ENCODE data around the gene CAMTA1. TPM values are rescaled to one million over a fixed set of nuclear protein-coding genes. Genes with fewer than 3 reads are reported as not detected.
"Not testable (repeated sequence)": the region's sequence is repeated elsewhere in the genome, so short reads cannot be mapped to it uniquely, and the experiment has no call there.

Gene CAMTA1
- total RNA-seq, 1 experiment from 2014 or later = 103 TPM

- H3K36me3 ChIP-seq = no peaks in the 10 kb centered on the region
- no peak for DNase-seq
- H3K4me3 ChIP-seq = no peak overlapping the region
- no peaks in the 10 kb centered on the region for H3K9me3 ChIP-seq
- no peaks in the 10 kb centered on the region for H3K27me3 ChIP-seq
Observed at GRCh38 chr1:7586031-7586941, 801.0 kb downstream of the CAMTA1 start.

- DNase-seq = no peak
- Histone ChIP-seq H3K36me3 (no peaks in the 10 kb centered on the region), H3K4me3 (no peak overlapping the region), H3K27me3 (no peaks in the 10 kb centered on the region), H3K9me3 (no peaks in the 10 kb centered on the region)
Observed at GRCh38 chr1:7587108-7587772, 802.0 kb downstream of the CAMTA1 start.

- DNase-seq = no peak
Observed at GRCh38 chr1:7587773-7588456, 802.7 kb downstream of the CAMTA1 start.

GRCh38 chr1:7588457-7588827 is 803.2 kb downstream of the CAMTA1 start:
- no peak for DNase-seq
- H3K27me3 ChIP-seq = no peaks in the 10 kb centered on the region
- H3K36me3 ChIP-seq = no peaks in the 10 kb centered on the region
- no peak overlapping the region for H3K4me3 ChIP-seq
- no peaks in the 10 kb centered on the region for H3K9me3 ChIP-seq

More at GRCh38 chr1:7587773-7588456, 802.7 kb downstream of the CAMTA1 start:
- H3K4me3 ChIP-seq = no peak overlapping the region
- H3K36me3 ChIP-seq = no peaks in the 10 kb centered on the region
- H3K9me3 ChIP-seq = no peaks in the 10 kb centered on the region
- no peaks in the 10 kb centered on the region for H3K27me3 ChIP-seq

- H3K4me3 ChIP-seq = no peak overlapping the region
- no peaks in the 10 kb centered on the region for H3K27me3 ChIP-seq
- DNase-seq = no peak
- no peaks in the 10 kb centered on the region for H3K36me3 ChIP-seq
- H3K9me3 ChIP-seq = no peaks in the 10 kb centered on the region
Observed at GRCh38 chr1:7589080-7589735, 804.0 kb downstream of the CAMTA1 start.

- H3K4me3 ChIP-seq = no peak overlapping the region
- no peaks in the 10 kb centered on the region for H3K36me3 ChIP-seq
- H3K9me3 ChIP-seq = no peaks in the 10 kb centered on the region
- DNase-seq = no peak
- no peaks in the 10 kb centered on the region for H3K27me3 ChIP-seq
Observed at GRCh38 chr1:7589774-7590425, 804.6 kb downstream of the CAMTA1 start.

- Histone ChIP-seq H3K4me3 (no peak overlapping the region), H3K9me3 (no peaks in the 10 kb centered on the region), H3K36me3 (no peaks in the 10 kb centered on the region), H3K27me3 (no peaks in the 10 kb centered on the region)
- no peak for DNase-seq
Observed at GRCh38 chr1:7590426-7590790, 805.2 kb downstream of the CAMTA1 start.

- no peak for DNase-seq
Observed at GRCh38 chr1:7591565-7591964, 806.3 kb downstream of the CAMTA1 start.

GRCh38 chr1:7592120-7592798 is 807.0 kb downstream of the CAMTA1 start:
- DNase-seq = no peak
- H3K4me3 ChIP-seq = no peak overlapping the region
- H3K27me3 ChIP-seq = no peaks in the 10 kb centered on the region
- H3K9me3 ChIP-seq = no peaks in the 10 kb centered on the region
- H3K36me3 ChIP-seq = no peaks in the 10 kb centered on the region

More at GRCh38 chr1:7591565-7591964, 806.3 kb downstream of the CAMTA1 start:
- Histone ChIP-seq H3K36me3 (no peaks in the 10 kb centered on the region), H3K27me3 (no peaks in the 10 kb centered on the region), H3K4me3 (no peak overlapping the region), H3K9me3 (no peaks in the 10 kb centered on the region)

GRCh38 chr1:7594002-7594713 is 808.9 kb downstream of the CAMTA1 start:
- H3K27me3 ChIP-seq = no peaks in the 10 kb centered on the region
- H3K36me3 ChIP-seq = no peaks in the 10 kb centered on the region
- peaks cover 2% of the 10 kb centered on the region; the same call in 1 of the 2 replicates for H3K9me3 ChIP-seq
- no peak overlapping the region for H3K4me3 ChIP-seq
- DNase-seq = no peak

GRCh38 chr1:7594714-7595295 is 809.6 kb downstream of the CAMTA1 start:
- no peak for DNase-seq
- Histone ChIP-seq H3K36me3 (no peaks in the 10 kb centered on the region), H3K4me3 (no peak overlapping the region), H3K27me3 (no peaks in the 10 kb centered on the region), H3K9me3 (peaks cover 5% of the 10 kb centered on the region; the same call in 1 of the 2 replicates)

GRCh38 chr1:7595336-7595735 is 810.1 kb downstream of the CAMTA1 start:
- DNase-seq = no peak
- Histone ChIP-seq H3K27me3 (no peaks in the 10 kb centered on the region), H3K36me3 (no peaks in the 10 kb centered on the region), H3K4me3 (no peak overlapping the region), H3K9me3 (peaks cover 5% of the 10 kb centered on the region; the same call in 1 of the 2 replicates)

- no peaks in the 10 kb centered on the region for H3K36me3 ChIP-seq
- no peaks in the 10 kb centered on the region for H3K27me3 ChIP-seq
- no peak overlapping the region for H3K4me3 ChIP-seq
- peaks cover 5% of the 10 kb centered on the region; the same call in 1 of the 2 replicates for H3K9me3 ChIP-seq
- DNase-seq = no peak
Observed at GRCh38 chr1:7596126-7596965, 811.1 kb downstream of the CAMTA1 start.

GRCh38 chr1:7598058-7598457 is 812.8 kb downstream of the CAMTA1 start:
- not testable (repeated sequence) for DNase-seq, H3K9me3 ChIP-seq, H3K27me3 ChIP-seq, H3K4me3 ChIP-seq, H3K36me3 ChIP-seq
